Thyroid gland (tissue), 4 donors: ENCODE results near the gene CAPZA1.

Experiments
- POLR2A ChIP-seq, 2 donors: fragments of 450-650 bp; IDR thresholded peaks; one replicate each; pipeline ENCODE4 v1.6.1; 2017; ENCODE audit warnings: antibody characterized with exemption in 2 of 2, mild to moderate bottlenecking in 2 of 2, moderate library complexity in 1 of 2
- TF ChIP-seq, protein P1 (sequence below), 6 experiments: fragments of 200-600 bp in 3 of 6; fragments of 450-650 bp in 3 of 6; sonication (generic) in 3 of 6; IDR thresholded peaks; one replicate each; pipeline ENCODE4 v1.5.1; 2016 to 2019; ENCODE audit warnings: antibody characterized with exemption in 6 of 6, mild to moderate bottlenecking in 2 of 6, inconsistent platforms in 1 of 6, moderate library complexity in 1 of 6

- TF ChIP-seq, protein P1, sequence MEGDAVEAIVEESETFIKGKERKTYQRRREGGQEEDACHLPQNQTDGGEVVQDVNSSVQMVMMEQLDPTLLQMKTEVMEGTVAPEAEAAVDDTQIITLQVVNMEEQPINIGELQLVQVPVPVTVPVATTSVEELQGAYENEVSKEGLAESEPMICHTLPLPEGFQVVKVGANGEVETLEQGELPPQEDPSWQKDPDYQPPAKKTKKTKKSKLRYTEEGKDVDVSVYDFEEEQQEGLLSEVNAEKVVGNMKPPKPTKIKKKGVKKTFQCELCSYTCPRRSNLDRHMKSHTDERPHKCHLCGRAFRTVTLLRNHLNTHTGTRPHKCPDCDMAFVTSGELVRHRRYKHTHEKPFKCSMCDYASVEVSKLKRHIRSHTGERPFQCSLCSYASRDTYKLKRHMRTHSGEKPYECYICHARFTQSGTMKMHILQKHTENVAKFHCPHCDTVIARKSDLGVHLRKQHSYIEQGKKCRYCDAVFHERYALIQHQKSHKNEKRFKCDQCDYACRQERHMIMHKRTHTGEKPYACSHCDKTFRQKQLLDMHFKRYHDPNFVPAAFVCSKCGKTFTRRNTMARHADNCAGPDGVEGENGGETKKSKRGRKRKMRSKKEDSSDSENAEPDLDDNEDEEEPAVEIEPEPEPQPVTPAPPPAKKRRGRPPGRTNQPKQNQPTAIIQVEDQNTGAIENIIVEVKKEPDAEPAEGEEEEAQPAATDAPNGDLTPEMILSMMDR (IDR thresholded peaks at IDR 0.05), result peak in 2 of 6 experiments; percentile 29 to 37
- no peak for TF ChIP-seq POLR2A (IDR thresholded peaks at IDR 0.05)
Measured at GRCh38 chr1:112614460-112615065, 5.1 kb upstream of the CAPZA1 start.
